GM12878 (cell line): ENCODE data around the gene TMOD2. TPM values are rescaled to one million over a fixed set of nuclear protein-coding genes. Genes with fewer than 3 reads are reported as not detected.

ENCODE experiments used
- ATAC-seq: fragments of 200-7000 bp; cut with Tn5 transposase; 3 replicates; pipeline ENCODE4 v1.9.1; 2020; ENCODE audit warnings: mild to moderate bottlenecking, moderate library complexity
- BruUV-seq: library from RNA; stranded (reverse); fragments of 400-500 nt; replicated peaks from 2 replicates; lab custom pipeline; 2021; lab: Mats Ljungman, UMichigan
- CTCF ChIA-PET: fragments of 300-600 bp; sonication (Branson Sonifier 250); formaldehyde crosslinking; extraction: SDS; loops from one replicate; lab custom pipeline; 2021; ENCODE audit warnings: inconsistent platforms; lab: Yijun Ruan, JAX
- POLR2A ChIA-PET: fragments of 350-600 bp; formaldehyde crosslinking; extraction: SDS; loops from one replicate; lab custom pipeline; 2021; ENCODE audit warnings: inconsistent platforms; lab: Charles Lee
- RAD21 ChIA-PET: fragments of 300-600 bp; sonication (Branson Sonifier 250); formaldehyde crosslinking; loops from one replicate; lab custom pipeline; 2023; ENCODE audit warnings: antibody characterized with exemption; ENCODE audit not compliant: unreplicated experiment; lab: Charles Lee
- SMC1A ChIA-PET: fragments of 300-600 bp; sonication (Branson Sonifier 250); formaldehyde crosslinking; loops from one replicate; lab custom pipeline; 2023; ENCODE audit not compliant: unreplicated experiment, uncharacterized antibody; lab: Charles Lee
- DNase-seq: peaks from one replicate; pipeline ENCODE4 v3.0.0-alpha.2; 2011; ENCODE audit warnings: low read depth, low spot score
- FAIRE-seq: peaks from 3 replicates; lab custom pipeline; 2011; peaks lifted over from hg19 to GRCh38; lab: Jason Lieb, UNC
- H2AFZ ChIP-seq: 2 replicates; pipeline ENCODE4 v1.6.0; 2011; ENCODE audit warnings: low read depth, low read length, control low read depth; ENCODE audit not compliant: control insufficient read depth
- H3K27ac ChIP-seq: 2 replicates; pipeline ENCODE4 v1.5.1; 2011; ENCODE audit warnings: control low read depth; ENCODE audit not compliant: control insufficient read depth, insufficient read depth
- H3K27me3 ChIP-seq, 2 experiments: replicated peaks in 1 of 2; 2 replicates each; pipeline versions ENCODE4 v1.6.0 to v1.6.1; 2011; ENCODE audit warnings: low read length in 1 of 2; ENCODE audit not compliant: control insufficient read depth in 2 of 2, insufficient read depth in 2 of 2
- H3K36me3 ChIP-seq, 2 experiments: 2 replicates each; pipeline ENCODE4 v1.5.1; 2011; ENCODE audit warnings: low read length in 1 of 2; ENCODE audit not compliant: control insufficient read depth in 2 of 2, insufficient read depth in 2 of 2
- H3K4me1 ChIP-seq: 2 replicates; pipeline ENCODE4 v1.6.1; 2011; ENCODE audit warnings: mild to moderate bottlenecking, low read length, moderate library complexity, mixed read lengths; ENCODE audit not compliant: control insufficient read depth, insufficient read depth
- H3K4me2 ChIP-seq: 2 replicates; pipeline ENCODE4 v1.6.0; 2011; ENCODE audit warnings: control low read depth; ENCODE audit not compliant: control insufficient read depth, insufficient read depth
- H3K4me3 ChIP-seq: fragments of 200-600 bp; sonication (generic); 2 replicates; pipeline ENCODE4 v1.5.1; 2016
- H3K79me2 ChIP-seq: 2 replicates; pipeline ENCODE4 v1.6.0; 2011; ENCODE audit warnings: low read length; ENCODE audit not compliant: control insufficient read depth, insufficient read depth
- H3K9ac ChIP-seq: 2 replicates; pipeline ENCODE4 v1.8.0; 2011; ENCODE audit warnings: low read length, control low read depth, mixed read lengths; ENCODE audit not compliant: control insufficient read depth, insufficient read depth
- H3K9me3 ChIP-seq: replicated peaks from 3 replicates; pipeline ENCODE4 v1.5.1; 2011; ENCODE audit warnings: mild to moderate bottlenecking, low read length; ENCODE audit not compliant: control insufficient read depth, insufficient read depth
- H4K20me1 ChIP-seq: 2 replicates; pipeline ENCODE4 v1.6.0; 2011; ENCODE audit not compliant: control insufficient read depth, insufficient read depth
- ATF7 ChIP-seq: fragments of 450-650 bp; IDR thresholded peaks from 2 replicates; pipeline ENCODE4 v1.6.1; 2016; ENCODE audit warnings: low read depth, mild to moderate bottlenecking
- HSF1 ChIP-seq: fragments of 150-350 bp; IDR thresholded peaks from 2 replicates; pipeline ENCODE4 v1.6.1; 2014; ENCODE audit warnings: mild to moderate bottlenecking, low read depth, low read length
- IKZF1 ChIP-seq: fragments of 450-650 bp; conservative IDR thresholded peaks from 2 replicates; pipeline ENCODE4 v1.6.1; 2017; ENCODE audit warnings: antibody characterized with exemption, mild to moderate bottlenecking
- IKZF2 ChIP-seq, 2 experiments: fragments of 450-650 bp; IDR thresholded peaks; 2 replicates each; pipeline ENCODE4 v1.6.1; 2017; ENCODE audit warnings: mild to moderate bottlenecking in 2 of 2, moderate library complexity in 2 of 2
- RELB ChIP-seq: fragments of 450-650 bp; IDR thresholded peaks from 2 replicates; pipeline ENCODE4 v1.6.1; 2017; ENCODE audit warnings: low read depth, mild to moderate bottlenecking, moderate library complexity
- WRNIP1 ChIP-seq: IDR thresholded peaks from 2 replicates; pipeline ENCODE4 v1.6.1; 2011; ENCODE audit warnings: low read depth, low read length, improper control_type of control experiment, borderline replicate concordance
- WGBS: methylation state at CpG from one replicate; pipeline ENCODE4 v1.1.6; 2016; ENCODE audit warnings: low lambda C conversion rate; ENCODE audit not compliant: insufficient replicate concordance, insufficient coverage; ENCODE audit errors: missing lambda C conversion rate; 5-methylcytosine and 5-hydroxymethylcytosine counted together
- in situ Hi-C: fragments of 300-500 bp; cut with MboI; formaldehyde crosslinking; loops from 9 replicates; pipeline ENCODE4 v1.14.3; 2018; ENCODE audit warnings: mixed read lengths
- intact Hi-C: fragments of 100-400 bp; cut with micrococcal nuclease; formaldehyde crosslinking; loops from one replicate; pipeline ENCODE4 v1.14.2; 2022; ENCODE audit not compliant: unreplicated experiment
- polyA plus RNA-seq, 11 experiments: library from polyadenylated mRNA; depleted of rRNA in 4 of 11; unstranded in 6 of 11; stranded (reverse) in 5 of 11; fragments of >200 nt; fragmentation: Nextera tagmentation in 4 of 11; fragmentation: Illumina TruSeq in 1 of 11; extraction: Ambion mirVana in 4 of 11; extraction: Trizol in 1 of 11; gene quantifications; 1 replicate in 1 of 11; 2 replicates in 10 of 11; pipeline versions ENCODE4 v1.2.1 to v1.2.3, GENCODE V29; 2011 to 2016; ENCODE audit warnings: inconsistent platforms in 2 of 11, missing spikeins in 2 of 11, low read depth in 1 of 11
- total RNA-seq, 4 experiments: library from RNA; depleted of rRNA in 3 of 4; stranded (reverse); fragments of >200 nt in 3 of 4; fragmentation: Illumina TruSeq in 1 of 4; extraction: Trizol in 1 of 4; gene quantifications; 2 replicates each; pipeline versions ENCODE4 v1.2.1 to v1.2.3, GENCODE V29; 2013 to 2021
- TF ChIP-seq, protein P1 (sequence below): fragments of 450-650 bp; conservative IDR thresholded peaks from 2 replicates; pipeline ENCODE4 v1.6.1; 2017; ENCODE audit warnings: mild to moderate bottlenecking, moderate library complexity

TMOD2 gene
- total and polyA plus RNA-seq, 10 of the 15 experiments (the other 5 are each of a cell fraction or from before 2014, with no cell fraction given): 0.61 to 15.2 (median 6.3) TPM

GRCh38 chr15:51842852-51843737 lies 91.7 kb downstream of the TMOD2 start:
- Histone ChIP-seq H3K9me3 (no peaks in the 10 kb centered on the region), H3K4me1 (peaks cover 30% of the 10 kb centered on the region), H3K27ac (peak overlapping the region; percentile 47), H3K4me3 (no peak overlapping the region), H3K79me2 (peaks cover 91% of the 10 kb centered on the region), H2AFZ (no peak overlapping the region), H3K27me3 (no peaks in the 10 kb centered on the region), H4K20me1 (no peaks in the 10 kb centered on the region), H3K9ac (no peak overlapping the region), H3K4me2 (peak overlapping the region; percentile 57), H3K36me3 (no peaks in the 10 kb centered on the region; a peak in 1 of 4 replicates)
- WGBS: 79% methylated on average over 6 of the region's 6 CpGs
- ATAC-seq (peak; percentile 82), DNase-seq (no peak), FAIRE-seq (peak; percentile 85)
- RAD21 ChIA-PET: interaction anchor here (0.6 to 1.3 kb wide), 2 partner anchors 10 to 41 kb away, joined by 3 read pairs; no protein-coding TSS in a partner anchor
- POLR2A ChIA-PET: interaction anchor here (0.8 to 0.9 kb wide), 2 partner anchors 9 to 13 kb away, joined by 3 to 4 read pairs; no protein-coding TSS in a partner anchor
- TF ChIP-seq RELB (peak; percentile 32; the same call in 1 of the 2 replicates), HSF1 (peak; percentile 90), ATF7 (peak; percentile 36; the same call in 1 of the 2 replicates), WRNIP1 (no peak), IKZF1 (peak; percentile 41; the same call in 1 of the 2 replicates), IKZF2 (IDR thresholded peaks at IDR 0.05) (peak; percentile 25 to 32; a peak in 1 of 4 replicates)
- TF ChIP-seq, protein P1, sequence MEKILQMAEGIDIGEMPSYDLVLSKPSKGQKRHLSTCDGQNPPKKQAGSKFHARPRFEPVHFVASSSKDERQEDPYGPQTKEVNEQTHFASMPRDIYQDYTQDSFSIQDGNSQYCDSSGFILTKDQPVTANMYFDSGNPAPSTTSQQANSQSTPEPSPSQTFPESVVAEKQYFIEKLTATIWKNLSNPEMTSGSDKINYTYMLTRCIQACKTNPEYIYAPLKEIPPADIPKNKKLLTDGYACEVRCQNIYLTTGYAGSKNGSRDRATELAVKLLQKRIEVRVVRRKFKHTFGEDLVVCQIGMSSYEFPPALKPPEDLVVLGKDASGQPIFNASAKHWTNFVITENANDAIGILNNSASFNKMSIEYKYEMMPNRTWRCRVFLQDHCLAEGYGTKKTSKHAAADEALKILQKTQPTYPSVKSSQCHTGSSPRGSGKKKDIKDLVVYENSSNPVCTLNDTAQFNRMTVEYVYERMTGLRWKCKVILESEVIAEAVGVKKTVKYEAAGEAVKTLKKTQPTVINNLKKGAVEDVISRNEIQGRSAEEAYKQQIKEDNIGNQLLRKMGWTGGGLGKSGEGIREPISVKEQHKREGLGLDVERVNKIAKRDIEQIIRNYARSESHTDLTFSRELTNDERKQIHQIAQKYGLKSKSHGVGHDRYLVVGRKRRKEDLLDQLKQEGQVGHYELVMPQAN: no peak
- intact Hi-C loops (no loop called here), in situ Hi-C loops (no loop called here)
- SMC1A ChIA-PET: interaction anchor here (0.8 to 6.5 kb wide), 11 partner anchors 9 to 192 kb away, joined by 3 to 44 read pairs (median 4); no protein-coding TSS in a partner anchor
- no TSS peak for BruUV-seq
- CTCF ChIA-PET: interaction anchor here (0.5 to 3.9 kb wide), 10 partner anchors 9 to 374 kb away, joined by 3 to 17 read pairs (median 4); no protein-coding TSS in a partner anchor
